NCI-H2081 (cell line): Measurements from ENCODE around the gene P2RY8.
"Not testable (repeated sequence)": the region's sequence is repeated elsewhere in the genome, so short reads cannot be mapped to it uniquely, and the experiment has no call there.

Experiments used
- DNase-seq, 2 experiments: peaks; one replicate each; lab custom pipeline; 2025; lab: John Stamatoyannopoulos, UW

P2RY8 gene

GRCh38 chrX:1542994-1543725, 6.2 kb upstream of the P2RY8 start:
- no peak for DNase-seq

- DNase-seq, result not testable (repeated sequence)
Measured at GRCh38 chrX:1539146-1539545, 2.2 kb upstream of the P2RY8 start.

GRCh38 chrX:1537716-1538090, 718 bp upstream of the P2RY8 start:
- not testable (repeated sequence) for DNase-seq

- DNase-seq, result no peak
Measured at GRCh38 chrX:1536712-1537030, 314 bp downstream of the P2RY8 start.

GRCh38 chrX:1535241-1536041, 1.5 kb downstream of the P2RY8 start:
- DNase-seq, result no peak

GRCh38 chrX:1534301-1535168, 2.5 kb downstream of the P2RY8 start:
- DNase-seq, result no peak

- no peak for DNase-seq
Measured at GRCh38 chrX:1533058-1533457, 3.9 kb downstream of the P2RY8 start.

- no peak for DNase-seq
Measured at GRCh38 chrX:1531096-1531890, 5.7 kb downstream of the P2RY8 start.

GRCh38 chrX:1529756-1530155, 7.2 kb downstream of the P2RY8 start:
- DNase-seq, result no peak

GRCh38 chrX:1529328-1529727, 7.7 kb downstream of the P2RY8 start:
- DNase-seq, result no peak

- no peak for DNase-seq
Measured at GRCh38 chrX:1528884-1529203, 8.1 kb downstream of the P2RY8 start.

GRCh38 chrX:1528186-1528883, 8.7 kb downstream of the P2RY8 start:
- no peak for DNase-seq

- no peak for DNase-seq
Measured at GRCh38 chrX:1527457-1527856, 9.5 kb downstream of the P2RY8 start.

GRCh38 chrX:1526565-1526964, 10.4 kb downstream of the P2RY8 start:
- no peak for DNase-seq

GRCh38 chrX:1525583-1526355, 11.2 kb downstream of the P2RY8 start:
- DNase-seq, result no peak

- DNase-seq, result no peak
Measured at GRCh38 chrX:1524874-1525582, 12.0 kb downstream of the P2RY8 start.

GRCh38 chrX:1522905-1523304, 14.1 kb downstream of the P2RY8 start:
- DNase-seq, result not testable (repeated sequence)

- no peak for DNase-seq
Measured at GRCh38 chrX:1521459-1521956, 15.5 kb downstream of the P2RY8 start.

- no peak for DNase-seq
Measured at GRCh38 chrX:1520350-1520749, 16.6 kb downstream of the P2RY8 start.

- DNase-seq, result no peak
Measured at GRCh38 chrX:1519022-1519497, 17.9 kb downstream of the P2RY8 start.
